DND-41 (cell line): Measurements from ENCODE around the gene YPEL1.

ENCODE experiments used
- ATAC-seq: fragments of 200-7000 bp; cut with Tn5 transposase; 3 replicates; pipeline ENCODE4 v1.9.1; 2021; ENCODE audit warnings: low read depth; ENCODE audit not compliant: insufficient read depth
- DNase-seq: peaks from one replicate; pipeline ENCODE4 v3.0.0-alpha.2; 2020
- H2AFZ ChIP-seq: 2 replicates; pipeline ENCODE4 v1.6.0; 2012; ENCODE audit warnings: low read depth, low read length
- H3K27ac ChIP-seq: 2 replicates; pipeline ENCODE4 v1.5.1; 2012; ENCODE audit warnings: low read length, inconsistent platforms
- H3K27me3 ChIP-seq: fragments of 200-600 bp; sonication (generic); 2 replicates; pipeline ENCODE4 v1.6.0; 2012; ENCODE audit warnings: low read length, mild to moderate bottlenecking, inconsistent platforms; ENCODE audit not compliant: insufficient read depth, poor library complexity
- H3K36me3 ChIP-seq: 2 replicates; pipeline ENCODE4 v1.5.1; 2012; ENCODE audit warnings: low read length, inconsistent platforms; ENCODE audit not compliant: insufficient read depth
- H3K4me1 ChIP-seq: 2 replicates; pipeline ENCODE4 v1.5.1; 2012; ENCODE audit warnings: mild to moderate bottlenecking, low read length; ENCODE audit not compliant: insufficient read depth
- H3K4me2 ChIP-seq: 2 replicates; pipeline ENCODE4 v1.6.0; 2012; ENCODE audit warnings: mild to moderate bottlenecking, moderate library complexity, low read length, inconsistent platforms; ENCODE audit not compliant: insufficient read depth
- H3K4me3 ChIP-seq, 2 experiments: fragments of 200-600 bp in 1 of 2; shearing (Covaris generic) in 1 of 2; 2 replicates each; pipeline ENCODE4 v1.5.1; 2012 to 2016; ENCODE audit warnings: inconsistent platforms in 2 of 2, low read length in 2 of 2, mild to moderate bottlenecking in 2 of 2, low read depth in 1 of 2, moderate library complexity in 1 of 2
- H3K79me2 ChIP-seq: 2 replicates; pipeline ENCODE4 v1.6.0; 2012; ENCODE audit warnings: low read length, inconsistent platforms; ENCODE audit not compliant: insufficient read depth
- H3K9ac ChIP-seq: 2 replicates; pipeline ENCODE4 v1.6.0; 2012; ENCODE audit warnings: low read depth, mild to moderate bottlenecking, inconsistent platforms, low read length, moderate library complexity
- H3K9me3 ChIP-seq: 2 replicates; pipeline ENCODE4 v1.5.1; 2012; ENCODE audit warnings: low read length, moderate library complexity, mild to moderate bottlenecking, inconsistent platforms; ENCODE audit not compliant: insufficient read depth, severe bottlenecking
- H4K20me1 ChIP-seq: 2 replicates; pipeline ENCODE4 v1.6.0; 2012; ENCODE audit warnings: low read length; ENCODE audit not compliant: insufficient read depth
- EZH2 ChIP-seq: IDR thresholded peaks from 3 replicates; pipeline ENCODE4 v1.6.1; 2012; ENCODE audit warnings: borderline replicate concordance, low read depth, mild to moderate bottlenecking, moderate library complexity, low read length, inconsistent platforms; ENCODE audit not compliant: severe bottlenecking
- TF ChIP-seq, protein P1 (sequence below): IDR thresholded peaks from 2 replicates; pipeline ENCODE4 v1.5.1; 2012; ENCODE audit warnings: borderline replicate concordance, low read length, moderate library complexity, mild to moderate bottlenecking; ENCODE audit not compliant: poor library complexity, severe bottlenecking; ENCODE audit errors: extremely low read depth

Gene YPEL1

DNA sequence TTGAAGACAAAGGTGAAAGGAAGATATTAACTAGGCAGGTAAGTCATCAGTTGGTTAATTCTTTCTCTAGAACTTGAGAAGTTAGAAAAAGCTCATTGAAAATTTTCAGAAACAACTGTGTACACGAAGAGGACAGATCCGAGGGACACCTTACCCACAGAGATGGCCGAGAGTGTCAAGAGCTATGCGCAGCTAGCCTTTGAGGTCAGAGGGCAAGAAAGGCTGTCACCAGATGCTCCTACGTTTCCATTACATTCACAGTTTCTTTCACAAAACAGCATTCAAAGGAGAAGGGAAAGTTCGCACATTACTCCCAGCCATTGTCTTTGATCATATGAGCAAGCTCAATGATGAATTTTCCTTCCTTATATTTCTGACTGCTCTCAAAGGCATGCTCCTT, 34.8 kb downstream of the YPEL1 start:
- Histone ChIP-seq H2AFZ (no peak overlapping the region), H3K4me1 (no peaks in the 10 kb centered on the region), H3K36me3 (peaks cover 91% of the 10 kb centered on the region), H3K4me2 (no peak overlapping the region), H3K9ac (no peak overlapping the region), H3K9me3 (no peaks in the 10 kb centered on the region), H3K4me3 (no peak overlapping the region), H3K27me3 (no peaks in the 10 kb centered on the region), H4K20me1 (peaks cover 3% of the 10 kb centered on the region; the same call in 1 of the 2 replicates), H3K27ac (no peak overlapping the region), H3K79me2 (no peaks in the 10 kb centered on the region)
- TF ChIP-seq, protein P1, sequence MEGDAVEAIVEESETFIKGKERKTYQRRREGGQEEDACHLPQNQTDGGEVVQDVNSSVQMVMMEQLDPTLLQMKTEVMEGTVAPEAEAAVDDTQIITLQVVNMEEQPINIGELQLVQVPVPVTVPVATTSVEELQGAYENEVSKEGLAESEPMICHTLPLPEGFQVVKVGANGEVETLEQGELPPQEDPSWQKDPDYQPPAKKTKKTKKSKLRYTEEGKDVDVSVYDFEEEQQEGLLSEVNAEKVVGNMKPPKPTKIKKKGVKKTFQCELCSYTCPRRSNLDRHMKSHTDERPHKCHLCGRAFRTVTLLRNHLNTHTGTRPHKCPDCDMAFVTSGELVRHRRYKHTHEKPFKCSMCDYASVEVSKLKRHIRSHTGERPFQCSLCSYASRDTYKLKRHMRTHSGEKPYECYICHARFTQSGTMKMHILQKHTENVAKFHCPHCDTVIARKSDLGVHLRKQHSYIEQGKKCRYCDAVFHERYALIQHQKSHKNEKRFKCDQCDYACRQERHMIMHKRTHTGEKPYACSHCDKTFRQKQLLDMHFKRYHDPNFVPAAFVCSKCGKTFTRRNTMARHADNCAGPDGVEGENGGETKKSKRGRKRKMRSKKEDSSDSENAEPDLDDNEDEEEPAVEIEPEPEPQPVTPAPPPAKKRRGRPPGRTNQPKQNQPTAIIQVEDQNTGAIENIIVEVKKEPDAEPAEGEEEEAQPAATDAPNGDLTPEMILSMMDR = no peak
- TF ChIP-seq EZH2 = no peak
- no peak for ATAC-seq
- DNase-seq = no peak

GRCh38 chr22:21699643-21700042, 36.0 kb downstream of the YPEL1 start:
- ATAC-seq (no peak), DNase-seq (no peak)
- peaks cover 96% of the 10 kb centered on the region for H3K36me3 ChIP-seq
- no peak overlapping the region for H3K27ac ChIP-seq
- H3K9ac ChIP-seq = no peak overlapping the region
- no peak overlapping the region for H3K4me2 ChIP-seq
- TF ChIP-seq, protein P1 = no peak
- TF ChIP-seq EZH2 = no peak
- no peaks in the 10 kb centered on the region for H3K79me2 ChIP-seq
- H3K9me3 ChIP-seq = no peaks in the 10 kb centered on the region
- no peak overlapping the region for H2AFZ ChIP-seq
- H3K4me3 ChIP-seq = no peak overlapping the region
- peaks cover 7% of the 10 kb centered on the region for H4K20me1 ChIP-seq
- no peaks in the 10 kb centered on the region for H3K4me1 ChIP-seq
- H3K27me3 ChIP-seq = no peaks in the 10 kb centered on the region

- ATAC-seq (no peak), DNase-seq (no peak)
- Histone ChIP-seq H2AFZ (no peak overlapping the region), H3K4me3 (no peak overlapping the region), H3K9ac (no peak overlapping the region), H3K79me2 (no peaks in the 10 kb centered on the region), H3K4me1 (no peaks in the 10 kb centered on the region), H3K36me3 (peaks cover 100% of the 10 kb centered on the region), H3K27me3 (no peaks in the 10 kb centered on the region), H4K20me1 (peaks cover 7% of the 10 kb centered on the region), H3K9me3 (no peaks in the 10 kb centered on the region), H3K27ac (no peak overlapping the region), H3K4me2 (no peak overlapping the region)
- TF ChIP-seq, protein P1 = no peak
- TF ChIP-seq EZH2 = no peak
Measured at GRCh38 chr22:21698430-21699329, 36.9 kb downstream of the YPEL1 start.
